ENCODE data around the gene RYK. TPM values are rescaled to one million over a fixed set of nuclear protein-coding genes. Genes with fewer than 3 reads are reported as not detected.
A peak's percentile ranks its signal among the peaks of the same experiment; 100 is the strongest.
"Not testable (repeated sequence)": the region's sequence is repeated elsewhere in the genome, so short reads cannot be mapped to it uniquely, and the experiment has no call there.

The RYK gene
- total RNA-seq, 1 experiment from 2014 or later: 76.1 TPM

DNA sequence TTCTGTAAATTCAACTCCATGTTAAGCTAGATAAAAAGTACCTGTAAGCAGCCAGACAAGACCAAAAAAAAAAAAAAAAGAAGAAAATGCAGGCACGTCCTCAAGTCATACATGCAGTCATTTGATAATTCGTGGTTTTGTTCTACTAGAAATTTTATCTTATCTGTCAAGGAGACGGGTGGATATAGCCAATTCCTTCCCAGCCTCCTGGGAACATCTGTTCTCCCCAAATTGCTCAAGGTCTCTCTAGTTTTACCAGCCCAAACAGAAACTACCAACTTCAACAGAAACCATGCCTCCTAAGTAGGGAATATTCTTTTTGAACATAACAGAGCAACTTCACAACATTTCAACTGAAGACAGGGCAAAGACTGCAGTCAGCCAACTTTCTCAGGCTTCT lies 19.5 kb downstream of the RYK start:
- peak overlapping the region; percentile 17 for H3K27ac Mint-ChIP-seq (ENCODE audit: low read depth, unreplicated experiment)
- ChIA-PET POLR2A (interaction anchor here (1.3 to 2.9 kb wide), 2 partner anchors 10 to 18 kb away, joined by 6 to 24 read pairs; no protein-coding TSS in a partner anchor), CTCF (interaction anchor here (0.6 to 2.7 kb wide), 2 partner anchors 18 to 1706 kb away, joined by 3 to 22 read pairs; no protein-coding TSS in a partner anchor)

DNA sequence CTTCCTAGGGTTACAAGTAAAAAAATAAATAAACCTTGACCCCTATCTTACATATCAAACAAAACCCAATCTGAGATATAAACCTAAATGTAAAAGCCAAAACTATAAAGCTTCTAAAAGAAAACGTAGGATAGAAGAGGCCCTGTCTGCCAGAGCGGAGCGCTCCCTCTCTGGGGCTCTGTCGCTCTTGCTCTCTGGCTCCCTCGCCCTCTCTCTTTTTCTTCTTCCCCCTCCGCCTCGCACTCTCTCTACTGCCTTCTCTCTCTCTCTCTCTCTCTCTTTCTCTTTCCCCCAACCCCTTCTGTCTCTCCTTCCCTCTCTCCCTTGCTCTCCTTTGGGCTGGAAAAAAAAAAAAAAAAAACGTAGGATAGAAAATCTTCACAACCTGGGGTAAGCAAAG lies 21.6 kb downstream of the RYK start:
- no peaks in the 10 kb centered on the region for H3K27me3 Mint-ChIP-seq (ENCODE audit: insufficient read depth, unreplicated experiment)
- intact Hi-C loops (cut with micrococcal nuclease): no loop called here
- no peak overlapping the region for H3K4me3 Mint-ChIP-seq (ENCODE audit: unreplicated experiment)
- DNase-seq (ENCODE audit: unreplicated experiment): no peak
- no peaks in the 10 kb centered on the region for H3K9me3 Mint-ChIP-seq (ENCODE audit: unreplicated experiment)
- peaks cover 5% of the 10 kb centered on the region for H3K36me3 Mint-ChIP-seq (ENCODE audit: insufficient read depth, unreplicated experiment)
- TF ChIP-seq, protein P1, sequence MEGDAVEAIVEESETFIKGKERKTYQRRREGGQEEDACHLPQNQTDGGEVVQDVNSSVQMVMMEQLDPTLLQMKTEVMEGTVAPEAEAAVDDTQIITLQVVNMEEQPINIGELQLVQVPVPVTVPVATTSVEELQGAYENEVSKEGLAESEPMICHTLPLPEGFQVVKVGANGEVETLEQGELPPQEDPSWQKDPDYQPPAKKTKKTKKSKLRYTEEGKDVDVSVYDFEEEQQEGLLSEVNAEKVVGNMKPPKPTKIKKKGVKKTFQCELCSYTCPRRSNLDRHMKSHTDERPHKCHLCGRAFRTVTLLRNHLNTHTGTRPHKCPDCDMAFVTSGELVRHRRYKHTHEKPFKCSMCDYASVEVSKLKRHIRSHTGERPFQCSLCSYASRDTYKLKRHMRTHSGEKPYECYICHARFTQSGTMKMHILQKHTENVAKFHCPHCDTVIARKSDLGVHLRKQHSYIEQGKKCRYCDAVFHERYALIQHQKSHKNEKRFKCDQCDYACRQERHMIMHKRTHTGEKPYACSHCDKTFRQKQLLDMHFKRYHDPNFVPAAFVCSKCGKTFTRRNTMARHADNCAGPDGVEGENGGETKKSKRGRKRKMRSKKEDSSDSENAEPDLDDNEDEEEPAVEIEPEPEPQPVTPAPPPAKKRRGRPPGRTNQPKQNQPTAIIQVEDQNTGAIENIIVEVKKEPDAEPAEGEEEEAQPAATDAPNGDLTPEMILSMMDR (IDR thresholded peaks at IDR 0.05; ENCODE audit: unreplicated experiment): no peak
- H3K4me1 Mint-ChIP-seq (ENCODE audit: insufficient read depth, unreplicated experiment): peaks cover 23% of the 10 kb centered on the region
- POLR2A ChIA-PET: interaction anchor here (0.6 to 1.2 kb wide), 4 partner anchors 11 to 123 kb away, joined by 3 to 5 read pairs (median 3); no protein-coding TSS in a partner anchor
- CTCF ChIA-PET: interaction anchor here (6.3 to 9.2 kb wide), 2 partner anchors 14 to 15 kb away, joined by 103 to 113 read pairs; no protein-coding TSS in a partner anchor
- no TSS peak for BruUV-seq (replicated peaks)
- no peak overlapping the region for H3K27ac Mint-ChIP-seq (ENCODE audit: low read depth, unreplicated experiment)

More for the DNA sequence above, 19.5 kb downstream of the RYK start:
- TF ChIP-seq, protein P1 (IDR thresholded peaks at IDR 0.05; ENCODE audit: unreplicated experiment): no peak
- Mint-ChIP-seq H3K36me3 (ENCODE audit: insufficient read depth, unreplicated experiment) (peaks cover 5% of the 10 kb centered on the region), H3K4me1 (ENCODE audit: insufficient read depth, unreplicated experiment) (peaks cover 36% of the 10 kb centered on the region), H3K9me3 (ENCODE audit: unreplicated experiment) (no peaks in the 10 kb centered on the region), H3K27me3 (ENCODE audit: insufficient read depth, unreplicated experiment) (no peaks in the 10 kb centered on the region), H3K4me3 (ENCODE audit: unreplicated experiment) (no peak overlapping the region)
- no peak for DNase-seq (ENCODE audit: unreplicated experiment)
- intact Hi-C loops (cut with micrococcal nuclease): no loop called here
- BruUV-seq (replicated peaks): no TSS peak

DNA sequence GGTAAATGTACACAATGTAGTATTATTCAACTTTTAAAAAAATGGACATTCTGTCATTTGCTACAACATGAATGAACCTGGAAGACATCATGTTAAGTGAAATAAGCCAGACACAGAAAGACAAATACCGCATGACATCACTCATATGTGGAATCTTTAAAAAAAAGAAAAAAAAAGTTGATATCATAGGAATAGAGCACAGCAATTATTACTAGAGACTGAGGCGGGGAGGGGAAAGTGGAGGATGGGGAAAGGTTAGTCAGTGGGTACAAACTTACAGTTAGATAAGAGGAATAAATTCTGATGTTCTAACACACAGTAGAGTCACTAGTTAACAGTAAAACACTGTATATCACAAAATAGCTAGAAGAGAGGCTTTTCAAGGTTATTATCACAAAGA lies 22.2 kb downstream of the RYK start:
- intact Hi-C loops (cut with micrococcal nuclease): no loop called here
- CTCF ChIA-PET: interaction anchor here (6.3 to 9.2 kb wide), 2 partner anchors 14 kb away, joined by 103 to 113 read pairs; no protein-coding TSS in a partner anchor
- no TSS peak for BruUV-seq (replicated peaks)

DNA sequence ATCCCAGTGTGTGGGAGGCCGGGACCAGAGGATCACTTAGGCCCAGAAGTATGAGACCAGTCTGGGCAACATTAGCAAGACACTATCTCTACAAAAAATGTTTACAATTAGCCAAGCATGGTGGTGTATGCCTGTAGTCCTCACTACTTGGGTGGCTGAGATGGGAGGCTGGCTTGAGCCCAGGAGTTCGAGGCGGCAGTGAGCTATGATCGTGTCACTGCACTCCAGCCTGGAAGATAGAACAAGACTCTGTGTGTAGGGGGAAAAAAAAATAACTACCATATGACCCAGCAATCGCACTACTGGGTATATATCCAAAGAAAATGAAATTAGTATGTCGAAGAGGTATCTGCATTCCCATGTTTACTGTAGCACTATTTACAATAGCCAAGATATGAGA lies 22.6 kb downstream of the RYK start:
- H3K27me3 Mint-ChIP-seq (ENCODE audit: insufficient read depth, unreplicated experiment): no peaks in the 10 kb centered on the region
- H3K27ac Mint-ChIP-seq (ENCODE audit: low read depth, unreplicated experiment): no peak overlapping the region
- ChIA-PET POLR2A (interaction anchor here (1.2 to 5.1 kb wide), 2 partner anchors 11 to 12 kb away, joined by 3 to 33 read pairs; no protein-coding TSS in a partner anchor), CTCF (interaction anchor here (6.3 to 9.2 kb wide), 2 partner anchors 14 to 15 kb away, joined by 103 to 113 read pairs; no protein-coding TSS in a partner anchor)
- no peak overlapping the region for H3K4me3 Mint-ChIP-seq (ENCODE audit: unreplicated experiment)
- no peaks in the 10 kb centered on the region for H3K9me3 Mint-ChIP-seq (ENCODE audit: unreplicated experiment)
- TF ChIP-seq, protein P1 (IDR thresholded peaks at IDR 0.05; ENCODE audit: unreplicated experiment): no peak
- H3K4me1 Mint-ChIP-seq (ENCODE audit: insufficient read depth, unreplicated experiment): peaks cover 33% of the 10 kb centered on the region
- no TSS peak for BruUV-seq (replicated peaks)
- no peak for DNase-seq (ENCODE audit: unreplicated experiment)
- H3K36me3 Mint-ChIP-seq (ENCODE audit: insufficient read depth, unreplicated experiment): peaks cover 5% of the 10 kb centered on the region
- intact Hi-C loops (cut with micrococcal nuclease): no loop called here

More for the DNA sequence above, 22.2 kb downstream of the RYK start:
- Mint-ChIP-seq H3K4me1 (ENCODE audit: insufficient read depth, unreplicated experiment) (peaks cover 28% of the 10 kb centered on the region), H3K36me3 (ENCODE audit: insufficient read depth, unreplicated experiment) (peaks cover 5% of the 10 kb centered on the region), H3K4me3 (ENCODE audit: unreplicated experiment) (no peak overlapping the region), H3K27me3 (ENCODE audit: insufficient read depth, unreplicated experiment) (no peaks in the 10 kb centered on the region), H3K9me3 (ENCODE audit: unreplicated experiment) (no peaks in the 10 kb centered on the region), H3K27ac (ENCODE audit: low read depth, unreplicated experiment) (no peak overlapping the region)
- TF ChIP-seq, protein P1 (IDR thresholded peaks at IDR 0.05; ENCODE audit: unreplicated experiment): no peak
- DNase-seq (ENCODE audit: unreplicated experiment): no peak
- POLR2A ChIA-PET: interaction anchor here (0.8 to 1.2 kb wide), 2 partner anchors 12 to 16 kb away, joined by 3 read pairs; no protein-coding TSS in a partner anchor

DNA sequence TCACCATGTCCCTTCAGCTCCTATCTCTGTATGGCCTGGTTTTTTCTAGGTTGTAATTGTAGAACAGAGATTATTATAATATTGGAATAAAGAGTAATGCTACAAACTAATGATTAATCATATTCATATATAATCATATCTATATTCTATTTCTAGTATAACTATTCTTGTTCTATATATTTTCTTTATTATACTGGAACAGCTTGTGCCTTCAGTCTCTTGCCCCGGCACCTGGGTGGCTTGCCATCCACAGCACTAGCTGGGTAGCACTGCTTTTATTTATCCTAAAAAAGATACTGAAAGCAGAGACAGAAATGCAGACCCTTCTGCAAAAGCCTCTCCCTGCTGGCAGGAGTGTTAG lies 25.9 kb downstream of the RYK start:
- CTCF ChIA-PET: interaction anchor here (0.8 to 9.2 kb wide), 15 partner anchors 10 to 732 kb away, joined by 3 to 113 read pairs (median 4); no protein-coding TSS in a partner anchor
- intact Hi-C loops (cut with micrococcal nuclease); BruUV-seq (replicated peaks); H3K27ac Mint-ChIP-seq (ENCODE audit: low read depth, unreplicated experiment); H3K9me3 Mint-ChIP-seq (ENCODE audit: unreplicated experiment); H3K27me3 Mint-ChIP-seq (ENCODE audit: insufficient read depth, unreplicated experiment); DNase-seq (ENCODE audit: unreplicated experiment); H3K4me3 Mint-ChIP-seq (ENCODE audit: unreplicated experiment): not testable (repeated sequence)
- peaks cover 16% of the 10 kb centered on the region for H3K36me3 Mint-ChIP-seq (ENCODE audit: insufficient read depth, unreplicated experiment)
- POLR2A ChIA-PET: interaction anchor here (0.6 to 5.1 kb wide), 9 partner anchors 9 to 564 kb away, joined by 3 to 33 read pairs (median 4); partner anchors contain the start of gene RYK
- peaks cover 19% of the 10 kb centered on the region for H3K4me1 Mint-ChIP-seq (ENCODE audit: insufficient read depth, unreplicated experiment)
